ENCODE data around the gene PRPSAP2.

Gene PRPSAP2

GRCh38 chr17:18957831-18958230 is 99.9 kb downstream of the PRPSAP2 start:
- Histone ChIP-seq H3K9me2 (replicated peaks; ENCODE audit: insufficient read depth, low read length) (no peaks in the 10 kb centered on the region), H3K27ac (ENCODE audit: low read depth, low read length) (no peak overlapping the region), H2AFZ (ENCODE audit: low read depth, low read length, severe bottlenecking) (no peak overlapping the region), H3F3A (ENCODE audit: insufficient read depth) (no peaks in the 10 kb centered on the region), H3K9ac (ENCODE audit: low read length) (no peak overlapping the region), H4K20me1 (ENCODE audit: low read depth, low read length) (no peaks in the 10 kb centered on the region), H3K27me3 (ENCODE audit: low read length) (no peaks in the 10 kb centered on the region), H3K9me3 (ENCODE audit: insufficient read depth, low read length) (no peaks in the 10 kb centered on the region), H3K79me2 (ENCODE audit: insufficient read depth, low read length) (no peaks in the 10 kb centered on the region), H3K36me3 (ENCODE audit: low read length) (no peaks in the 10 kb centered on the region), H3K4me3 (ENCODE audit: insufficient read depth, low read length, poor library complexity, severe bottlenecking) (no peak overlapping the region), H3K4me2 (ENCODE audit: low read depth, low read length, poor library complexity, severe bottlenecking) (no peak overlapping the region)
- TF ChIP-seq EZH2phosphoT487 (conservative IDR thresholded peaks at IDR 0.05; ENCODE audit: low read length) (no peak), CTCF (IDR thresholded peaks at IDR 0.05; ENCODE audit: insufficient read depth, low read length, poor library complexity, severe bottlenecking) (no peak)

GRCh38 chr17:18958611-18959010 is 100.7 kb downstream of the PRPSAP2 start:
- Histone ChIP-seq H3K9me2 (replicated peaks; ENCODE audit: insufficient read depth, low read length) (no peaks in the 10 kb centered on the region), H3K9ac (ENCODE audit: low read length) (no peak overlapping the region), H3K27me3 (ENCODE audit: low read length) (no peaks in the 10 kb centered on the region), H3K9me3 (ENCODE audit: insufficient read depth, low read length) (no peaks in the 10 kb centered on the region), H3K4me3 (ENCODE audit: insufficient read depth, low read length, poor library complexity, severe bottlenecking) (no peak overlapping the region), H4K20me1 (ENCODE audit: low read depth, low read length) (no peaks in the 10 kb centered on the region), H3F3A (ENCODE audit: insufficient read depth) (no peaks in the 10 kb centered on the region), H3K27ac (ENCODE audit: low read depth, low read length) (no peak overlapping the region), H3K36me3 (ENCODE audit: low read length) (no peaks in the 10 kb centered on the region), H3K79me2 (ENCODE audit: insufficient read depth, low read length) (no peaks in the 10 kb centered on the region), H3K4me2 (ENCODE audit: low read depth, low read length, poor library complexity, severe bottlenecking) (no peak overlapping the region), H2AFZ (ENCODE audit: low read depth, low read length, severe bottlenecking) (no peak overlapping the region)
- TF ChIP-seq CTCF (IDR thresholded peaks at IDR 0.05; ENCODE audit: insufficient read depth, low read length, poor library complexity, severe bottlenecking) (no peak), EZH2phosphoT487 (conservative IDR thresholded peaks at IDR 0.05; ENCODE audit: low read length) (no peak)

- H3K27me3 ChIP-seq (ENCODE audit: low read length) = no peaks in the 10 kb centered on the region
- H3K4me2 ChIP-seq (ENCODE audit: low read depth, low read length, poor library complexity, severe bottlenecking) = no peak overlapping the region
- no peak overlapping the region for H3K9ac ChIP-seq (ENCODE audit: low read length)
- H3K36me3 ChIP-seq (ENCODE audit: low read length) = no peaks in the 10 kb centered on the region
- H3K79me2 ChIP-seq (ENCODE audit: insufficient read depth, low read length) = no peaks in the 10 kb centered on the region
- H3K4me3 ChIP-seq (ENCODE audit: insufficient read depth, low read length, poor library complexity, severe bottlenecking) = no peak overlapping the region
- H3F3A ChIP-seq (ENCODE audit: insufficient read depth) = no peaks in the 10 kb centered on the region
- H2AFZ ChIP-seq (ENCODE audit: low read depth, low read length, severe bottlenecking) = no peak overlapping the region
- H3K9me3 ChIP-seq (ENCODE audit: insufficient read depth, low read length) = no peaks in the 10 kb centered on the region
- TF ChIP-seq EZH2phosphoT487 (conservative IDR thresholded peaks at IDR 0.05; ENCODE audit: low read length) (no peak), CTCF (IDR thresholded peaks at IDR 0.05; ENCODE audit: insufficient read depth, low read length, poor library complexity, severe bottlenecking) (no peak)
- H4K20me1 ChIP-seq (ENCODE audit: low read depth, low read length) = no peaks in the 10 kb centered on the region
- H3K27ac ChIP-seq (ENCODE audit: low read depth, low read length) = no peak overlapping the region
- H3K9me2 ChIP-seq (replicated peaks; ENCODE audit: insufficient read depth, low read length) = no peaks in the 10 kb centered on the region
These were observed 101.3 kb downstream of the PRPSAP2 start for GRCh38 chr17:18959071-18959844.

All from SU-DHL-6 (cell line).